Measurements from ENCODE around the gene TLE3. TPM values are rescaled to one million over a fixed set of nuclear protein-coding genes. Genes with fewer than 3 reads are reported as not detected.

Gene TLE3
- total RNA-seq, 1 donor from 2014 or later: 89.2 TPM

DNA sequence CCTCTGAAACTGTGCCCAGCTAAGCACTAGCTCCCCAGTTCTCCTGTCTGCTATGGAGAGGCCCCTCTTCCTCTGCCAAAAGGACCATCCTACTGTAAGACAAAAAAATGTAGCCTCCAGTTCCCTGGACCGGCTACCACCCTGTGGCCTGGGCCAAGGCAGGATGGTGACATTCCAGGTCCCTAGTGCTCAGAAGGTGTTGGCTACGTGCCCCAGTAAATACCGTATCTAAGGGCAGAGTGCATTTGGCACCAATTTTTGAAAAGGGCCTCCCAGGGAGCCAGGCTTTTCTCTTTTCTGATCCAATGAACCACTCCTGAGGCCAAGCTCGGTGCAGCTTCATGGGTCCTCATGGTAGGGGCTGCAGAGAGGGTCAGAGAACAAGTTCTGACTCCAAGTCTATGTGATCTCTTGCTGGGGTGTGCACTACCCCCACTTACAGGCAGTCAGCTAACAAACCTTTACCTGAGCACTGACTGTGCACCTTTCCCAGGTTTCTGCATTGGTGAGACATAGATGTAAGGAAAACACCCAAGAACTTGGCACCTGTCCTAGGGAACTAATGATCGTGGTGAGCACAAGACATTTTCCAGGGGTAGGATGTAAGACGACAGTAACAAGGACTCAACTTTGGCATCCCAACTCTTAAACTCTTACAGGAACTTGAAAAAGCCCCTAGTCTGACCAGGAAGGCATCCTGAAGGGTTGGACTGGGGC is 32.6 kb downstream of the TLE3 start:
- DNase-seq: no peak
- Mint-ChIP-seq H3K9me3 (ENCODE audit: unreplicated experiment) (peaks cover 7% of the 10 kb centered on the region), H3K27ac (ENCODE audit: unreplicated experiment) (no peak overlapping the region), H3K27me3 (ENCODE audit: unreplicated experiment) (peaks cover 9% of the 10 kb centered on the region), H3K4me3 (ENCODE audit: unreplicated experiment) (no peak overlapping the region), H3K36me3 (ENCODE audit: unreplicated experiment) (no peaks in the 10 kb centered on the region), H3K4me1 (ENCODE audit: low read depth, unreplicated experiment) (peaks cover 34% of the 10 kb centered on the region)
- TF ChIP-seq, protein P1, sequence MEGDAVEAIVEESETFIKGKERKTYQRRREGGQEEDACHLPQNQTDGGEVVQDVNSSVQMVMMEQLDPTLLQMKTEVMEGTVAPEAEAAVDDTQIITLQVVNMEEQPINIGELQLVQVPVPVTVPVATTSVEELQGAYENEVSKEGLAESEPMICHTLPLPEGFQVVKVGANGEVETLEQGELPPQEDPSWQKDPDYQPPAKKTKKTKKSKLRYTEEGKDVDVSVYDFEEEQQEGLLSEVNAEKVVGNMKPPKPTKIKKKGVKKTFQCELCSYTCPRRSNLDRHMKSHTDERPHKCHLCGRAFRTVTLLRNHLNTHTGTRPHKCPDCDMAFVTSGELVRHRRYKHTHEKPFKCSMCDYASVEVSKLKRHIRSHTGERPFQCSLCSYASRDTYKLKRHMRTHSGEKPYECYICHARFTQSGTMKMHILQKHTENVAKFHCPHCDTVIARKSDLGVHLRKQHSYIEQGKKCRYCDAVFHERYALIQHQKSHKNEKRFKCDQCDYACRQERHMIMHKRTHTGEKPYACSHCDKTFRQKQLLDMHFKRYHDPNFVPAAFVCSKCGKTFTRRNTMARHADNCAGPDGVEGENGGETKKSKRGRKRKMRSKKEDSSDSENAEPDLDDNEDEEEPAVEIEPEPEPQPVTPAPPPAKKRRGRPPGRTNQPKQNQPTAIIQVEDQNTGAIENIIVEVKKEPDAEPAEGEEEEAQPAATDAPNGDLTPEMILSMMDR (IDR thresholded peaks at IDR 0.05; ENCODE audit: partially characterized antibody, unreplicated experiment): no peak

DNA sequence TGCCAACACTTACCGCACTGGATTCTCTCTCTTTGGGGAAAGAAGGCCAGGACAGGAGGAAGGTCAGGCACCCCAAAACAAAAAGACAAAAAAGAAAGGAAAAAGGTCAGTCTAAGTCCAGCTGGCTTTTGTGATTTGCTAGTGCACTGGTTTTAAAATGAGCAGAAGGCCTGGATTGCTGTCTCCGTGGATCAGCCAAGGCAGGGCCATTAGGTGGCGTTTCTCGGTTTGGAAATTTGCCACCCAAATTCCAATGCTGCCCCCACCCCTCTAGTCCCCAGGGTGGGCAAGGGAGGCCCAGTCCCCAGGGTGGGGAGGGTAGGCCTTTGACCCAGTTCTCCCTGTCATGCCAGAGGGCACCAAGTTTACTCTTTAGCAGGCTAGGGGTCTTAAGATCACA is 33.3 kb downstream of the TLE3 start:
- Mint-ChIP-seq H3K9me3 (ENCODE audit: unreplicated experiment) (peaks cover 8% of the 10 kb centered on the region), H3K4me3 (ENCODE audit: unreplicated experiment) (no peak overlapping the region), H3K27me3 (ENCODE audit: unreplicated experiment) (peaks cover 12% of the 10 kb centered on the region), H3K4me1 (ENCODE audit: low read depth, unreplicated experiment) (peaks cover 34% of the 10 kb centered on the region), H3K27ac (ENCODE audit: unreplicated experiment) (no peak overlapping the region), H3K36me3 (ENCODE audit: unreplicated experiment) (peaks cover 4% of the 10 kb centered on the region)
- TF ChIP-seq, protein P1 (IDR thresholded peaks at IDR 0.05; ENCODE audit: partially characterized antibody, unreplicated experiment): no peak
- DNase-seq: no peak

DNA sequence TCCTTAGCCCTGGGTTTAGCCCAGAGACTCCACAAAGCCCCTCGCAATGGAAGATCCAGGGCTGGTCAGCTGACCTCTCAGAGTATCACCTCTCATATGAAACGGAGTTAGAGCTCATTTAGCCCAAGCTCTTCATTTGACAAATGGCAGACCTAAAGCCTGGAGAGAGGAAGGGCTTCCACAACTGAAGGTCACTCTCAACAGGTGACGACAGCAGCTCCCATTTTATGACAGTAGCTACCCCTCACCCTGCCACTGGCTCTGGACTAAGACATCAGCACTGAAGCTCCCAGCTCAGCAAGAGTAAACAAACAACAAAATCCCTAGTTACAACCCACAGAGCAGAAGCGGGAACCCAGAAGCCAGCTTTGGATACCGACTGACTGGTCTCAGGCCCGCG is 33.7 kb downstream of the TLE3 start:
- TF ChIP-seq, protein P1 (IDR thresholded peaks at IDR 0.05; ENCODE audit: partially characterized antibody, unreplicated experiment): no peak
- Mint-ChIP-seq H3K36me3 (ENCODE audit: unreplicated experiment) (peaks cover 4% of the 10 kb centered on the region), H3K4me1 (ENCODE audit: low read depth, unreplicated experiment) (peaks cover 34% of the 10 kb centered on the region)

GRCh38 chr15:70063261-70063925 is 34.3 kb downstream of the TLE3 start:
- TF ChIP-seq, protein P1 (IDR thresholded peaks at IDR 0.05; ENCODE audit: partially characterized antibody, unreplicated experiment): no peak
- Mint-ChIP-seq H3K4me3 (ENCODE audit: unreplicated experiment) (no peak overlapping the region), H3K9me3 (ENCODE audit: unreplicated experiment) (peaks cover 12% of the 10 kb centered on the region), H3K4me1 (ENCODE audit: low read depth, unreplicated experiment) (peaks cover 34% of the 10 kb centered on the region), H3K27me3 (ENCODE audit: unreplicated experiment) (peaks cover 15% of the 10 kb centered on the region), H3K36me3 (ENCODE audit: unreplicated experiment) (peaks cover 4% of the 10 kb centered on the region), H3K27ac (ENCODE audit: unreplicated experiment) (peak overlapping the region; percentile 88)
- no peak for DNase-seq

More for the DNA sequence above, 33.7 kb downstream of the TLE3 start:
- no peak overlapping the region for H3K4me3 Mint-ChIP-seq (ENCODE audit: unreplicated experiment)
- DNase-seq: no peak
- H3K9me3 Mint-ChIP-seq (ENCODE audit: unreplicated experiment): peaks cover 12% of the 10 kb centered on the region
- peaks cover 15% of the 10 kb centered on the region for H3K27me3 Mint-ChIP-seq (ENCODE audit: unreplicated experiment)
- no peak overlapping the region for H3K27ac Mint-ChIP-seq (ENCODE audit: unreplicated experiment)
